MM.1S (cell line): ENCODE data around the gene CHST7.

Source experiments
- DNase-seq: peaks from one replicate; pipeline ENCODE4 v3.0.0-alpha.2; 2015
- H2AFZ ChIP-seq: fragments of 300-600 bp; sonication (generic); 2 replicates; pipeline ENCODE4 v1.6.0; 2016; ENCODE audit warnings: antibody characterized with exemption, low read length
- H3F3A ChIP-seq: fragments of 300-600 bp; sonication (generic); 2 replicates; pipeline ENCODE4 v1.6.1; 2016; ENCODE audit warnings: mild to moderate bottlenecking, antibody characterized with exemption, low read length, moderate library complexity, mixed read lengths; ENCODE audit not compliant: insufficient read depth
- H3K27ac ChIP-seq: fragments of 300-600 bp; sonication (generic); 2 replicates; pipeline ENCODE4 v1.5.1; 2016; ENCODE audit warnings: mild to moderate bottlenecking, low read length
- H3K27me3 ChIP-seq: fragments of 300-600 bp; sonication (generic); replicated peaks from 2 replicates; pipeline ENCODE4 v1.6.0; 2016; ENCODE audit warnings: low read length; ENCODE audit not compliant: insufficient read depth
- H3K36me3 ChIP-seq: fragments of 300-600 bp; sonication (generic); replicated peaks from 2 replicates; pipeline ENCODE4 v1.6.1; 2016; ENCODE audit warnings: mild to moderate bottlenecking, low read length, mixed read lengths; ENCODE audit not compliant: insufficient read depth
- H3K4me1 ChIP-seq: fragments of 300-600 bp; sonication (generic); 2 replicates; pipeline ENCODE4 v1.6.1; 2016; ENCODE audit warnings: low read length, mixed read lengths
- H3K4me2 ChIP-seq: fragments of 300-600 bp; sonication (generic); 2 replicates; pipeline ENCODE4 v1.6.0; 2016; ENCODE audit warnings: low read depth, low read length
- H3K4me3 ChIP-seq: fragments of 300-600 bp; sonication (generic); 2 replicates; pipeline ENCODE4 v1.5.1; 2016; ENCODE audit warnings: low read length, mixed read lengths
- H3K79me2 ChIP-seq: fragments of 300-600 bp; sonication (generic); 2 replicates; pipeline ENCODE4 v1.6.1; 2016; ENCODE audit warnings: mixed run types, low read length, mixed read lengths
- H3K9ac ChIP-seq: fragments of 300-600 bp; sonication (generic); 2 replicates; pipeline ENCODE4 v1.6.1; 2016; ENCODE audit warnings: low read length, mixed read lengths
- H3K9me2 ChIP-seq: fragments of 300-600 bp; sonication (generic); replicated peaks from 2 replicates; pipeline ENCODE4 v1.6.1; 2016; ENCODE audit warnings: mild to moderate bottlenecking, low read length, mixed read lengths; ENCODE audit not compliant: insufficient read depth
- H3K9me3 ChIP-seq: fragments of 300-600 bp; sonication (generic); replicated peaks from 2 replicates; pipeline ENCODE4 v1.6.1; 2016; ENCODE audit warnings: mild to moderate bottlenecking, low read length, mixed read lengths; ENCODE audit not compliant: insufficient read depth
- H4K20me1 ChIP-seq: fragments of 300-600 bp; sonication (generic); 2 replicates; pipeline ENCODE4 v1.6.1; 2016; ENCODE audit warnings: mild to moderate bottlenecking, low read length, moderate library complexity, mixed read lengths; ENCODE audit not compliant: insufficient read depth
- CTCF ChIP-seq: fragments of 300-600 bp; sonication (generic); IDR thresholded peaks from 2 replicates; pipeline ENCODE4 v1.5.1; 2016; ENCODE audit warnings: antibody characterized with exemption, low read length, mixed read lengths
- EZH2 ChIP-seq: fragments of 300-600 bp; sonication (generic); optimal IDR thresholded peaks from 2 replicates; pipeline ENCODE3; 2017; ENCODE audit warnings: low read depth, mild to moderate bottlenecking, antibody characterized with exemption, low read length, mixed read lengths
- EZH2phosphoT487 ChIP-seq: fragments of 300-600 bp; sonication (generic); IDR thresholded peaks from 2 replicates; pipeline ENCODE4 v1.6.1; 2018; ENCODE audit warnings: antibody characterized with exemption, low read length

Gene CHST7

GRCh38 chrX:46571423-46572339, 1.9 kb upstream of the CHST7 start:
- Histone ChIP-seq H4K20me1 (no peaks in the 10 kb centered on the region), H3K36me3 (no peaks in the 10 kb centered on the region), H3K9ac (peak overlapping the region; percentile 66; the same call in 1 of the 2 replicates), H3F3A (peaks cover 18% of the 10 kb centered on the region), H3K4me2 (peak overlapping the region; percentile 86; the same call in 1 of the 2 replicates), H3K79me2 (peaks cover 7% of the 10 kb centered on the region; the same call in 1 of the 2 replicates), H3K4me3 (no peak overlapping the region), H3K9me2 (no peaks in the 10 kb centered on the region), H3K27me3 (no peaks in the 10 kb centered on the region), H3K4me1 (peaks cover 12% of the 10 kb centered on the region), H3K9me3 (no peaks in the 10 kb centered on the region), H3K27ac (peak overlapping the region; percentile 88), H2AFZ (peak overlapping the region; percentile 76)
- no peak for DNase-seq
- no peak for TF ChIP-seq CTCF
- TF ChIP-seq EZH2, result no peak
- TF ChIP-seq EZH2phosphoT487, result no peak

GRCh38 chrX:46572340-46572936, 1.1 kb upstream of the CHST7 start:
- H3K27ac ChIP-seq, result peak overlapping the region; percentile 88
- peak overlapping the region; percentile 86 for H3K4me2 ChIP-seq
- peak overlapping the region; percentile 69 for H3K4me3 ChIP-seq
- H3K9me3 ChIP-seq, result no peaks in the 10 kb centered on the region
- H4K20me1 ChIP-seq, result no peaks in the 10 kb centered on the region
- peaks cover 12% of the 10 kb centered on the region for H3K4me1 ChIP-seq
- TF ChIP-seq EZH2phosphoT487 (no peak), CTCF (peak; percentile 39)
- H2AFZ ChIP-seq, result peak overlapping the region; percentile 76
- H3K9ac ChIP-seq, result peak overlapping the region; percentile 66; the same call in 1 of the 2 replicates
- peak; percentile 60 for DNase-seq
- H3F3A ChIP-seq, result peaks cover 18% of the 10 kb centered on the region
- H3K27me3 ChIP-seq, result no peaks in the 10 kb centered on the region
- H3K9me2 ChIP-seq, result no peaks in the 10 kb centered on the region
- H3K79me2 ChIP-seq, result peaks cover 12% of the 10 kb centered on the region; the same call in 1 of the 2 replicates
- H3K36me3 ChIP-seq, result no peaks in the 10 kb centered on the region

GRCh38 chrX:46573892-46574773, 568 bp downstream of the CHST7 start:
- peaks cover 18% of the 10 kb centered on the region for H3F3A ChIP-seq
- peak overlapping the region; percentile 84 for H2AFZ ChIP-seq
- H3K27me3 ChIP-seq, result no peaks in the 10 kb centered on the region
- TF ChIP-seq CTCF (peak; percentile 6; the same call in 1 of the 2 replicates), EZH2 (no peak), EZH2phosphoT487 (no peak)
- H3K4me2 ChIP-seq, result peak overlapping the region; percentile 86
- peak; percentile 64 for DNase-seq
- H3K27ac ChIP-seq, result peak overlapping the region; percentile 88; the same call in 1 of the 2 replicates
- no peaks in the 10 kb centered on the region for H3K9me3 ChIP-seq
- peak overlapping the region; percentile 69 for H3K4me3 ChIP-seq
- H3K9me2 ChIP-seq, result no peaks in the 10 kb centered on the region
- H3K9ac ChIP-seq, result peak overlapping the region; percentile 66
- peaks cover 12% of the 10 kb centered on the region for H3K4me1 ChIP-seq
- peaks cover 12% of the 10 kb centered on the region; the same call in 1 of the 2 replicates for H3K79me2 ChIP-seq
- no peaks in the 10 kb centered on the region for H3K36me3 ChIP-seq
- no peaks in the 10 kb centered on the region for H4K20me1 ChIP-seq
